ENCODE measurements around the gene TSHZ2. TPM values are rescaled to one million over a fixed set of nuclear protein-coding genes. Genes with fewer than 3 reads are reported as not detected.

TSHZ2 gene
- total RNA-seq, 1 donor from 2014 or later: 9.9 TPM

- peaks cover 0 to 5% (median 1%) of the 10 kb centered on the region in 3 donors for H3K9me3 ChIP-seq (ENCODE audit: control insufficient read depth in 3 of 3, low read length in 3 of 3)
- no peak overlapping the region for H3K27ac ChIP-seq (ENCODE audit: low read depth, low read length)
- H3K4me1 ChIP-seq (ENCODE audit: control insufficient read depth in 3 of 3, insufficient read depth in 3 of 3, low read length in 3 of 3): peaks cover 0 to 3% (median 0%) of the 10 kb centered on the region in 3 donors
- no peaks in the 10 kb centered on the region for H3K27me3 ChIP-seq (ENCODE audit: control insufficient read depth in 3 of 3, insufficient read depth in 3 of 3, low read length in 3 of 3)
- no peak overlapping the region for H3K4me3 ChIP-seq (ENCODE audit: low read length in 3 of 3)
- no peak overlapping the region for H3K9ac ChIP-seq (ENCODE audit: low read depth in 1 of 3, low read length in 3 of 3)
- H3K36me3 ChIP-seq (ENCODE audit: control insufficient read depth in 3 of 3, insufficient read depth in 3 of 3, low read length in 3 of 3): no peaks in the 10 kb centered on the region
Measured at GRCh38 chr20:53444401-53445149, 472.4 kb downstream of the TSHZ2 start.

- Histone ChIP-seq H3K4me1 (ENCODE audit: control insufficient read depth in 3 of 3, insufficient read depth in 3 of 3, low read length in 3 of 3) (peaks cover 0 to 3% (median 0%) of the 10 kb centered on the region in 3 donors), H3K27ac (ENCODE audit: low read depth, low read length) (no peak overlapping the region), H3K27me3 (ENCODE audit: control insufficient read depth in 3 of 3, insufficient read depth in 3 of 3, low read length in 3 of 3) (no peaks in the 10 kb centered on the region), H3K36me3 (ENCODE audit: control insufficient read depth in 3 of 3, insufficient read depth in 3 of 3, low read length in 3 of 3) (no peaks in the 10 kb centered on the region), H3K4me3 (ENCODE audit: low read length in 3 of 3) (no peak overlapping the region), H3K9me3 (ENCODE audit: control insufficient read depth in 3 of 3, low read length in 3 of 3) (peaks cover 0 to 5% (median 1%) of the 10 kb centered on the region in 3 donors), H3K9ac (ENCODE audit: low read depth in 1 of 3, low read length in 3 of 3) (no peak overlapping the region)
Measured at GRCh38 chr20:53445321-53445731, 473.2 kb downstream of the TSHZ2 start.

- peaks cover 0 to 2% (median 1%) of the 10 kb centered on the region in 3 donors for H3K9me3 ChIP-seq (ENCODE audit: control insufficient read depth in 3 of 3, low read length in 3 of 3)
Measured at GRCh38 chr20:53445932-53446331, 473.8 kb downstream of the TSHZ2 start.

GRCh38 chr20:53447316-53447715, 475.2 kb downstream of the TSHZ2 start:
- no peaks in the 10 kb centered on the region for H3K36me3 ChIP-seq (ENCODE audit: control insufficient read depth in 3 of 3, insufficient read depth in 3 of 3, low read length in 3 of 3)
- no peak overlapping the region for H3K4me3 ChIP-seq (ENCODE audit: low read length in 3 of 3)
- no peak overlapping the region for H3K9ac ChIP-seq (ENCODE audit: low read depth in 1 of 3, low read length in 3 of 3)
- H3K27ac ChIP-seq (ENCODE audit: low read depth, low read length): no peak overlapping the region
- no peaks in the 10 kb centered on the region for H3K27me3 ChIP-seq (ENCODE audit: control insufficient read depth in 3 of 3, insufficient read depth in 3 of 3, low read length in 3 of 3)
- H3K4me1 ChIP-seq (ENCODE audit: control insufficient read depth in 3 of 3, insufficient read depth in 3 of 3, low read length in 3 of 3): peaks cover 0 to 3% (median 0%) of the 10 kb centered on the region in 3 donors
- peaks cover 0 to 2% (median 1%) of the 10 kb centered on the region in 3 donors for H3K9me3 ChIP-seq (ENCODE audit: control insufficient read depth in 3 of 3, low read length in 3 of 3)

More at GRCh38 chr20:53445932-53446331, 473.8 kb downstream of the TSHZ2 start:
- Histone ChIP-seq H3K36me3 (ENCODE audit: control insufficient read depth in 3 of 3, insufficient read depth in 3 of 3, low read length in 3 of 3) (no peaks in the 10 kb centered on the region), H3K4me1 (ENCODE audit: control insufficient read depth in 3 of 3, insufficient read depth in 3 of 3, low read length in 3 of 3) (peaks cover 0 to 3% (median 0%) of the 10 kb centered on the region in 3 donors), H3K27me3 (ENCODE audit: control insufficient read depth in 3 of 3, insufficient read depth in 3 of 3, low read length in 3 of 3) (no peaks in the 10 kb centered on the region), H3K27ac (ENCODE audit: low read depth, low read length) (no peak overlapping the region), H3K4me3 (ENCODE audit: low read length in 3 of 3) (no peak overlapping the region), H3K9ac (ENCODE audit: low read depth in 1 of 3, low read length in 3 of 3) (no peak overlapping the region)

- Histone ChIP-seq H3K4me1 (ENCODE audit: control insufficient read depth in 3 of 3, insufficient read depth in 3 of 3, low read length in 3 of 3) (peaks cover 0 to 3% (median 0%) of the 10 kb centered on the region in 3 donors), H3K27me3 (ENCODE audit: control insufficient read depth in 3 of 3, insufficient read depth in 3 of 3, low read length in 3 of 3) (no peaks in the 10 kb centered on the region), H3K9ac (ENCODE audit: low read depth in 1 of 3, low read length in 3 of 3) (no peak overlapping the region), H3K4me3 (ENCODE audit: low read length in 3 of 3) (no peak overlapping the region), H3K36me3 (ENCODE audit: control insufficient read depth in 3 of 3, insufficient read depth in 3 of 3, low read length in 3 of 3) (no peaks in the 10 kb centered on the region), H3K27ac (ENCODE audit: low read depth, low read length) (no peak overlapping the region), H3K9me3 (ENCODE audit: control insufficient read depth in 3 of 3, low read length in 3 of 3) (peaks cover 0 to 2% (median 1%) of the 10 kb centered on the region in 3 donors)
Measured at GRCh38 chr20:53448426-53448825, 476.3 kb downstream of the TSHZ2 start.

GRCh38 chr20:53448875-53449274, 476.7 kb downstream of the TSHZ2 start:
- H3K36me3 ChIP-seq (ENCODE audit: control insufficient read depth in 3 of 3, insufficient read depth in 3 of 3, low read length in 3 of 3): no peaks in the 10 kb centered on the region
- H3K4me3 ChIP-seq (ENCODE audit: low read length in 3 of 3): no peak overlapping the region
- H3K9me3 ChIP-seq (ENCODE audit: control insufficient read depth in 3 of 3, low read length in 3 of 3): peaks cover 0 to 2% (median 1%) of the 10 kb centered on the region in 3 donors
- peaks cover 0 to 3% (median 0%) of the 10 kb centered on the region in 3 donors for H3K4me1 ChIP-seq (ENCODE audit: control insufficient read depth in 3 of 3, insufficient read depth in 3 of 3, low read length in 3 of 3)
- H3K9ac ChIP-seq (ENCODE audit: low read depth in 1 of 3, low read length in 3 of 3): no peak overlapping the region
- H3K27ac ChIP-seq (ENCODE audit: low read depth, low read length): no peak overlapping the region
- no peaks in the 10 kb centered on the region for H3K27me3 ChIP-seq (ENCODE audit: control insufficient read depth in 3 of 3, insufficient read depth in 3 of 3, low read length in 3 of 3)

- H3K27ac ChIP-seq (ENCODE audit: low read depth, low read length): no peak overlapping the region
- H3K9me3 ChIP-seq (ENCODE audit: control insufficient read depth in 3 of 3, low read length in 3 of 3): peaks cover 0 to 5% (median 1%) of the 10 kb centered on the region in 3 donors
- H3K27me3 ChIP-seq (ENCODE audit: control insufficient read depth in 3 of 3, insufficient read depth in 3 of 3, low read length in 3 of 3): no peaks in the 10 kb centered on the region
- H3K36me3 ChIP-seq (ENCODE audit: control insufficient read depth in 3 of 3, insufficient read depth in 3 of 3, low read length in 3 of 3): no peaks in the 10 kb centered on the region
- no peak overlapping the region for H3K4me3 ChIP-seq (ENCODE audit: low read length in 3 of 3)
- no peak overlapping the region for H3K9ac ChIP-seq (ENCODE audit: low read depth in 1 of 3, low read length in 3 of 3)
- no peaks in the 10 kb centered on the region for H3K4me1 ChIP-seq (ENCODE audit: control insufficient read depth in 3 of 3, insufficient read depth in 3 of 3, low read length in 3 of 3)
Measured at GRCh38 chr20:53453076-53453475, 480.9 kb downstream of the TSHZ2 start.

- no peak overlapping the region for H3K27ac ChIP-seq (ENCODE audit: low read depth, low read length)
- H3K9ac ChIP-seq (ENCODE audit: low read depth in 1 of 3, low read length in 3 of 3): no peak overlapping the region
- no peaks in the 10 kb centered on the region for H3K36me3 ChIP-seq (ENCODE audit: control insufficient read depth in 3 of 3, insufficient read depth in 3 of 3, low read length in 3 of 3)
- no peaks in the 10 kb centered on the region for H3K27me3 ChIP-seq (ENCODE audit: control insufficient read depth in 3 of 3, insufficient read depth in 3 of 3, low read length in 3 of 3)
- H3K9me3 ChIP-seq (ENCODE audit: control insufficient read depth in 3 of 3, low read length in 3 of 3): peaks cover 0 to 5% (median 0%) of the 10 kb centered on the region in 3 donors
- H3K4me1 ChIP-seq (ENCODE audit: control insufficient read depth in 3 of 3, insufficient read depth in 3 of 3, low read length in 3 of 3): no peaks in the 10 kb centered on the region
- H3K4me3 ChIP-seq (ENCODE audit: low read length in 3 of 3): peak overlapping the region in 1 of 3 donors; percentile 13
Measured at GRCh38 chr20:53454675-53455276, 482.6 kb downstream of the TSHZ2 start.

GRCh38 chr20:53463101-53463972, 491.2 kb downstream of the TSHZ2 start:
- no peak overlapping the region for H3K9ac ChIP-seq (ENCODE audit: low read depth in 1 of 3, low read length in 3 of 3)
- H3K27ac ChIP-seq (ENCODE audit: low read depth, low read length): no peak overlapping the region
- H3K36me3 ChIP-seq (ENCODE audit: control insufficient read depth in 3 of 3, insufficient read depth in 3 of 3, low read length in 3 of 3): no peaks in the 10 kb centered on the region
- no peaks in the 10 kb centered on the region for H3K4me1 ChIP-seq (ENCODE audit: control insufficient read depth in 3 of 3, insufficient read depth in 3 of 3, low read length in 3 of 3)
- no peaks in the 10 kb centered on the region for H3K27me3 ChIP-seq (ENCODE audit: control insufficient read depth in 3 of 3, insufficient read depth in 3 of 3, low read length in 3 of 3)
- no peaks in the 10 kb centered on the region for H3K9me3 ChIP-seq (ENCODE audit: control insufficient read depth in 3 of 3, low read length in 3 of 3)
- H3K4me3 ChIP-seq (ENCODE audit: low read length in 3 of 3): no peak overlapping the region

Measured in skeletal muscle tissue (tissue), 4 donors.